IPS-20b (cell line): ENCODE data around the gene GGA1.

ENCODE experiments used
- H3K27ac ChIP-seq: one replicate; pipeline ENCODE4 v1.5.1; 2013; ENCODE audit warnings: low read length
- H3K27me3 ChIP-seq: 2 replicates; pipeline ENCODE4 v1.6.1; 2013; ENCODE audit warnings: mild to moderate bottlenecking, low read length, inconsistent platforms; ENCODE audit not compliant: insufficient read depth
- H3K36me3 ChIP-seq: 2 replicates; pipeline ENCODE4 v1.6.1; 2013; ENCODE audit warnings: low read depth, mild to moderate bottlenecking, inconsistent platforms, low read length, moderate library complexity; ENCODE audit not compliant: insufficient read depth
- H3K4me1 ChIP-seq: 2 replicates; pipeline ENCODE4 v1.6.1; 2013; ENCODE audit warnings: mild to moderate bottlenecking, control low read depth, inconsistent platforms, low read length, moderate library complexity; ENCODE audit not compliant: insufficient read depth
- H3K4me3 ChIP-seq: 2 replicates; pipeline ENCODE4 v1.5.1; 2013; ENCODE audit warnings: mild to moderate bottlenecking, low read length, inconsistent platforms
- H3K9ac ChIP-seq: 2 replicates; pipeline ENCODE4 v1.6.1; 2013; ENCODE audit warnings: low read depth, mild to moderate bottlenecking, inconsistent platforms, low read length, moderate library complexity
- H3K9me3 ChIP-seq: 2 replicates; pipeline ENCODE4 v1.6.1; 2013; ENCODE audit warnings: mild to moderate bottlenecking, low read depth, low read length, inconsistent platforms; ENCODE audit not compliant: insufficient read depth

Gene GGA1

DNA sequence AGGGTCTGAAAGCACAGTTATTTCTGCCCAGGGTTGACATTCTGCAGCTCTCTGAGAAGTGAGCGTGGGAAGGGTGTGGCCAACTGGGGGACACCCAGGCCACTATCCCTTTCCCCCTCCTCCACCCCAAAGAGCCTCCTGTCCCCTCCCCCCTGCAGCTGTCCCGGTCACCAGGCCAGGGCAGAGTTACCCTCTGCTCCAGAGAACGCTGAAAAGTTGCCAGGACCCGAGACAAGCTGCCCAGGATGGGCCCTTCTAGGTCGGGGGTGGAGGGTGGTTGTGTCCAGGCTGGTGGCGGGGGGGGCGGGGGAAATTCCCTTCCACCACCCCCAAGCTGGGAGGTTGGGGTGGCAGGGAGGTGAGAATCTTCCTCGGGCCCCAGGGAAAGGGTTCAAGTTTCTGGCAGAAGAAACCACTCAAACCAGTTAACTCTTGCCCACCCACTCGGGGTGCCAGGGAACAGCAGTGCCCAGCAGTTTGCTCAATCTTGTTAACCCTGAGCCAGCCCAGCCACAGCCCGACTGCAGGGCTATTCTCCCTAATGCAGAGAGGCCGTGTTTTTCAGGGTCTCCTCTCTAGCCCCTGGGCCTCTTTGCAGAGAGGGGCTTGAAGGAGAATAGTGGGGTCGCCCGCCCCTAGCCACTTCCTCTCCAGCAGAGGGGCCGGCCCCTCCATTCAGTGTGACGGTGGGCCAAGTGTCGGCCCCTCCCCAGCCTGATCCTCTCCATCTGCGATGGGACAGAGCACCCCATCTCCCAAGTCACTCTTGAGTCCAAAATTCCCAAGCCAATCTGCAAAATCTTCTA is 67.5 kb downstream of the GGA1 start:
- peak overlapping the region; percentile 16; the same call in 1 of the 2 replicates for H3K9ac ChIP-seq

DNA sequence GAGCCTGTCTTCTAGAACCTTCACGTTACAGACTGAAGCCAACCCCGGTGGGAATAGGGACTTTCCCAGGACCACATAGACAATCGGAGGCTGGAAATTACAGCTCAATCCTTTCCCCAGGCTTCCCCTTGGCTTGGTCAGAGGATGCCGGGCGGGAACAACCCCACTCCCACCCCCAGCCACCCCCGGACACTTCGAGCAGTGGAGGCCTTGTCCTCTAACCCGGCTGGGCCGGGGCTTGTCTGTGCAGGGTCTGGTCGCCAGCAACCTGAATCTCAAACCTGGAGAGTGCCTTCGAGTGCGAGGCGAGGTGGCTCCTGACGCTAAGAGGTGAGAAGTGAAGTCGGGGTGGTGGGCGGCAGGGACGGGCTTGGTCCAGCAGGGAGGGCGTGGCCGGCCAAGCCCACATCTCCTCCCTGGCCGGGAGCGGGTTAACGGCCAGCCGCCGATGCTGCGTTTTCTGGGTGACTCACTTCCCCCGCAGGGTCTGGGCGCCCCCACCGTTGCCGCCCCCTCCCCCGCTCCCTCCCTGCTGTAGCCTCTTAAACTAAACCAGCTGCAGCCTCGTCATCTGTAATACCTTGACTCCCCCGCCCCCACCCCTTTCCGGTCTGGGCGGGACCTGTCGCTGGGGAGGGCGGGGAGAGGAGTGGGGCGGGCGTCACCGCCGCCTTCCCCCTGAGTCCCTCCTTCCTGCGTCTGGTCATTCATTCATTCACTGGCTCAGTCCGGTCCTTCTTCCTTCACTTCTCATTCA is 68.3 kb downstream of the GGA1 start:
- Histone ChIP-seq H3K4me3 (peak overlapping the region; percentile 63), H3K27me3 (peaks cover 18% of the 10 kb centered on the region; the same call in 1 of the 2 replicates), H3K9me3 (no peaks in the 10 kb centered on the region), H3K36me3 (no peaks in the 10 kb centered on the region), H3K9ac (peak overlapping the region; percentile 16; the same call in 1 of the 2 replicates), H3K4me1 (peaks cover 4% of the 10 kb centered on the region; the same call in 1 of the 2 replicates), H3K27ac (no peak overlapping the region)

More for the DNA sequence above, 67.5 kb downstream of the GGA1 start:
- Histone ChIP-seq H3K27ac (no peak overlapping the region), H3K9me3 (no peaks in the 10 kb centered on the region), H3K4me1 (peaks cover 4% of the 10 kb centered on the region; the same call in 1 of the 2 replicates), H3K36me3 (no peaks in the 10 kb centered on the region), H3K27me3 (peaks cover 18% of the 10 kb centered on the region; the same call in 1 of the 2 replicates), H3K4me3 (peak overlapping the region; percentile 63; the same call in 1 of the 2 replicates)

DNA sequence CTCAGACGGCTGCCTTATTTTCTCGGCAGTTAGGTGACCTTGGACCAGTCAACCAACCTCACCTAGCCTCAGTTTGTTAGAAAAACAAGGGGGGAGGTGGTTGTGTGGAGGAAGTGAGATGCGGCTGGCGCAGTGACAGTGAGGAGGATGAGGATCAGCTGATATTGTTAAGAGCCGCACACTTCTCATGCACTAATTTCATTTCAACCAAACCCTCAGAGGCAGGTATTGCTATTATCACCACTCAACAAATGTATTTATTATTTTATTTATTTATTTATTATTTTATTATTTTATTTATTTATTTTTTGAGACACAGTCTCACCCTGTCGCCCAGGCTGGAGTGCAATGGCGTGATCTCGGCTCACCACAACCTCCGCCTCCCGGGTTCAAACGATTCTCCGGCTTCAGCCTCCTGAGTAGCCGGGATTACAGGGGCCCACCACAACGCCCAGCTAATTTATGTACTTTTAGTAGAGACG is 68.9 kb downstream of the GGA1 start:
- Histone ChIP-seq H3K27me3 (peaks cover 18% of the 10 kb centered on the region; the same call in 1 of the 2 replicates), H3K9ac (no peak overlapping the region), H3K4me1 (peaks cover 4% of the 10 kb centered on the region; the same call in 1 of the 2 replicates), H3K36me3 (no peaks in the 10 kb centered on the region), H3K27ac (no peak overlapping the region), H3K9me3 (no peaks in the 10 kb centered on the region), H3K4me3 (peak overlapping the region; percentile 63)

DNA sequence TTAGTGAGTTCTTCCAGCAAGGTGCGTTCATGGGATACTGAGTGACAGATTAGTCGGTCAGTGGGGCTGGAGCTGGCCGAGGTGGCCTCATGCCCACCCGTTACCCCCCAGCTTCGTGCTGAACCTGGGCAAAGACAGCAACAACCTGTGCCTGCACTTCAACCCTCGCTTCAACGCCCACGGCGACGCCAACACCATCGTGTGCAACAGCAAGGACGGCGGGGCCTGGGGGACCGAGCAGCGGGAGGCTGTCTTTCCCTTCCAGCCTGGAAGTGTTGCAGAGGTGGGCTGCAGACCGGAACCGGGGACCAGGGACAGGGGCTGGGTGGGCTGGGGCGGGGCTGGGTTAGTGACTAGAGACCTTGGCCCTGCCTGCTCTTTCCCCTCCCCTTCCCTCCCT is 69.7 kb downstream of the GGA1 start:
- Histone ChIP-seq H3K4me3 (no peak overlapping the region), H3K36me3 (no peaks in the 10 kb centered on the region), H3K9ac (no peak overlapping the region), H3K27ac (no peak overlapping the region), H3K4me1 (peaks cover 4% of the 10 kb centered on the region; the same call in 1 of the 2 replicates), H3K27me3 (peaks cover 18% of the 10 kb centered on the region; the same call in 1 of the 2 replicates), H3K9me3 (no peaks in the 10 kb centered on the region)

DNA sequence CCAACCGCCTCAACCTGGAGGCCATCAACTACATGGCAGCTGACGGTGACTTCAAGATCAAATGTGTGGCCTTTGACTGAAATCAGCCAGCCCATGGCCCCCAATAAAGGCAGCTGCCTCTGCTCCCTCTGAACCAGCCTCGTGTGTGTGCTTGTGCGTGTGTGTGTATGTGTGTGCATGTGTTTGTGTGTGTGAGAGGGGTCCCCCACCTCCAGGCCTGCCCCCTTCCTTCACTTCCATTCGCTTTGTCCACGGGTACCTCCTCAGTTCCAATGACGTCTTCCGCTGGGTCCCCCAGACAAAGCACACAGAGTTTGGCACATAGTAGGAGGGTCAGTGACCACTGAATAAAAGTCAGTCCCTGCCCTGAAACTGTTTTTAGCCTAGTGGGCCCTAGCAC is 71.0 kb downstream of the GGA1 start:
- Histone ChIP-seq H3K36me3 (no peaks in the 10 kb centered on the region), H3K9me3 (no peaks in the 10 kb centered on the region), H3K27ac (no peak overlapping the region), H3K9ac (no peak overlapping the region), H3K27me3 (peaks cover 18% of the 10 kb centered on the region; the same call in 1 of the 2 replicates), H3K4me3 (no peak overlapping the region), H3K4me1 (peaks cover 4% of the 10 kb centered on the region; the same call in 1 of the 2 replicates)

DNA sequence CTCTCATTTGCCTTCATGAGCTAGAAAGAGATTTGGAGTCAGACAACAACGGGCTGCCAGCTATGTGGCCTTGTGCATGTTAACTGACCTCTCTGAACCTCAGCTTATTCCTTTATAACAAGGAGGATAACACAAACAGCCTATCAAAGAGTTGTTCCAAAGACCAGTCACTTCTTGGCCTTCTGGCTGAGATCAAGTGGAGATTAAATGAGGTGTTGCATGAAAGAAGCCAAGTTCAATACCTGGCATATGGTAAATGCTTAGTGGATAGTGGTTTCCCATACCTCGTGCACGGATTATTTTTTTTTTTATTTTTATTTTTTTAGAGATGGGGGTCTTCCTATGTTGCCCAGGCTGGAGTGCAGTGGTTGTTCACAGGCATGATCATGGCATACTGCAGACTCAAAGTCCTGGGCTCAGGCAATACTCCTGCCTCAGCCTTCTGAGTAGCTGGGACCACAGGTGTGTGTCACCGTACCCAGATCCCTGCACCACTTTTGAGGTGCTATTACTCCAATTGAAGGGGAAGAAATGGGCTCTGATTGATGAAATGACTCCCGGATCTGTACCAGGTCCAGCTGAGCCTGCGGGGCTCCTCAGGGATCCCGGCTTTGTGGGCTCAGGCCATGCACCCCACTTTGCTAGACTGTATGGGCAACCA is 71.7 kb downstream of the GGA1 start:
- no peak overlapping the region for H3K4me3 ChIP-seq
- no peak overlapping the region for H3K27ac ChIP-seq
- H3K36me3 ChIP-seq, result no peaks in the 10 kb centered on the region
- H3K4me1 ChIP-seq, result peaks cover 4% of the 10 kb centered on the region; the same call in 1 of the 2 replicates
- H3K9me3 ChIP-seq, result no peaks in the 10 kb centered on the region
- no peak overlapping the region for H3K9ac ChIP-seq
- peaks cover 15% of the 10 kb centered on the region; the same call in 1 of the 2 replicates for H3K27me3 ChIP-seq

DNA sequence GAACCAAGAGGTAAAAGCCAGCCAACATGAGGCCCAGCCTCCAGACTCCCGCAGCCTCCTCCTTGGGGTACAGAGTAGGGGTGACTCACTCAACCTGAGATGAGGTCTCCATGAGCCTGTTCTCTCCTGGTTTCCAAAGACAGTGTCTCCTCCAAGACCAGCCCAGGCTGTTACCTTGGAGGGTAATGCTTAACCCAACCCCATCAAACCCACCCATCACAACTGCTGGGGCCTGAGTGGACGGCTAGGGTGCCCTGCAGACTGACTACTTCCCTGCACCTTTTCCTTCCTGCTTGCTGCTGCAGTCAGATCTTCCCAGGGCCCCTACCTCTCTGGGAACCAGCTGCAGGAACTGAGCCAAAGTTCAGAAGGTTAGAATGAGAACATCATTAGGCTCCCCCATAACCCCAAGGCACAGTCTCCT is 72.4 kb downstream of the GGA1 start:
- no peak overlapping the region for H3K27ac ChIP-seq

DNA sequence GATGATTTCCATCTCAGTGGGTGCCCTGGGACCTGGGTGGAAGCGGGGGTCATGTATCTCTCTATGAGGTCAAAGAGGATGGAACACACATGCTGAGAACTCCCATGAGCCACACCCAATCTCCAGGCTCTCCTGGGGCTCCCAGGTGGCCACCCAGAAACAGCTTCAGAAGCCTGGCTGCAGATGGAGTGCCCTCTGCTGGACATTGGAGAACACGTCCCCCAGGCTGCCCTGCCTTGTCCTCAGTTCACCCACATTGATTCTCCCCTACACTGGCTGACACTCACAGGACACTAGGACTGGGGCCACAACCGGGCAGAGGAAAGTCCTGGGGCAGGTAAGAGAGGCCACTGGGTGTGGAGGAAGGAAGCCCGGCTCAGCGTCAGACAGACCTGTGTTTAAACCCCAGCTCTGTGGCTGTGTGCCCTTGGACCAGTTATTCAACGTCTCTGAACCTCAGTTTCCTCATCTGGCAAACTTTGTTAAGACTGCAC is 73.0 kb downstream of the GGA1 start:
- Histone ChIP-seq H3K4me3 (no peak overlapping the region), H3K36me3 (no peaks in the 10 kb centered on the region), H3K9me3 (no peaks in the 10 kb centered on the region), H3K9ac (no peak overlapping the region), H3K27ac (no peak overlapping the region), H3K4me1 (peaks cover under 1% of the 10 kb centered on the region; the same call in 1 of the 2 replicates), H3K27me3 (peaks cover 2% of the 10 kb centered on the region; the same call in 1 of the 2 replicates)

More for the DNA sequence above, 72.4 kb downstream of the GGA1 start:
- peaks cover 8% of the 10 kb centered on the region; the same call in 1 of the 2 replicates for H3K27me3 ChIP-seq
- H3K9me3 ChIP-seq, result no peaks in the 10 kb centered on the region
- no peaks in the 10 kb centered on the region for H3K36me3 ChIP-seq
- no peak overlapping the region for H3K9ac ChIP-seq
- H3K4me3 ChIP-seq, result no peak overlapping the region
- H3K4me1 ChIP-seq, result peaks cover 4% of the 10 kb centered on the region; the same call in 1 of the 2 replicates
